HepG2 (cell line): Measurements from ENCODE around the gene SHROOM2. TPM values are rescaled to one million over a fixed set of nuclear protein-coding genes. Genes with fewer than 3 reads are reported as not detected.

Experiments
- HHEX ChIP-seq: IDR thresholded peaks from 2 replicates; pipeline ENCODE4 v1.6.1; 2016; ENCODE audit warnings: control low read depth
- HNF1B ChIP-seq: sonication (generic); formaldehyde crosslinking; IDR thresholded peaks from 2 replicates; pipeline ENCODE4 v1.5.1; 2020; ENCODE audit warnings: mild to moderate bottlenecking, moderate library complexity, missing genetic modification reagents
- HNRNPLL ChIP-seq: fragments of 200-400 bp; formaldehyde crosslinking; IDR thresholded peaks from 2 replicates; pipeline ENCODE4 v1.6.1; 2017; ENCODE audit warnings: mild to moderate bottlenecking, low read depth, low read length; ENCODE audit not compliant: poor library complexity, severe bottlenecking
- KDM5B ChIP-seq: sonication (generic); formaldehyde crosslinking; IDR thresholded peaks from 2 replicates; pipeline ENCODE4 v1.4.0; 2020; ENCODE audit warnings: missing genetic modification reagents, mild to moderate bottlenecking, borderline replicate concordance
- SIN3A ChIP-seq: IDR thresholded peaks from 2 replicates; pipeline ENCODE4 v1.6.1; 2011; ENCODE audit warnings: low read depth, mild to moderate bottlenecking, control low read depth, low read length, borderline replicate concordance
- THAP9 ChIP-seq: sonication (generic); formaldehyde crosslinking; IDR thresholded peaks from 2 replicates; pipeline ENCODE4; 2020; ENCODE audit warnings: missing genetic modification reagents, mild to moderate bottlenecking, borderline replicate concordance
- ZSCAN22 ChIP-seq: sonication (generic); formaldehyde crosslinking; IDR thresholded peaks from 2 replicates; pipeline ENCODE4 v1.4.0; 2020; ENCODE audit warnings: mild to moderate bottlenecking, missing genetic modification reagents
- polyA plus RNA-seq, 8 experiments: library from polyadenylated mRNA; depleted of rRNA in 3 of 8; stranded (reverse) in 7 of 8; unstranded in 1 of 8; fragments of >200 nt; fragmentation: Illumina TruSeq in 4 of 8; extraction: Trizol in 4 of 8; gene quantifications; 2 replicates each; pipeline versions ENCODE4 v1.2.1 to v1.2.3, GENCODE V29; 2011 to 2016; ENCODE audit warnings: low read depth in 4 of 8, missing spikeins in 1 of 8, mixed read lengths in 1 of 8; ENCODE audit not compliant: insufficient read depth in 1 of 8
- total RNA-seq, 5 experiments: library from RNA; depleted of rRNA; stranded (reverse); fragments of >200 nt; fragmentation: Illumina TruSeq; extraction: Trizol; gene quantifications; 2 replicates each; pipeline ENCODE4 v1.2.3, GENCODE V29; 2016; ENCODE audit warnings: low read depth in 1 of 5
- TF ChIP-seq, protein P1 (sequence below): sonication (generic); formaldehyde crosslinking; IDR thresholded peaks from 2 replicates; pipeline ENCODE4 v1.5.1; 2020; ENCODE audit warnings: missing genetic modification reagents, mild to moderate bottlenecking, borderline replicate concordance

Gene SHROOM2
- total and polyA plus RNA-seq, 2 of the 13 experiments (the other 11 are each of a cell fraction or from before 2014, with no cell fraction given), result 0.92 to 1.4 TPM

DNA sequence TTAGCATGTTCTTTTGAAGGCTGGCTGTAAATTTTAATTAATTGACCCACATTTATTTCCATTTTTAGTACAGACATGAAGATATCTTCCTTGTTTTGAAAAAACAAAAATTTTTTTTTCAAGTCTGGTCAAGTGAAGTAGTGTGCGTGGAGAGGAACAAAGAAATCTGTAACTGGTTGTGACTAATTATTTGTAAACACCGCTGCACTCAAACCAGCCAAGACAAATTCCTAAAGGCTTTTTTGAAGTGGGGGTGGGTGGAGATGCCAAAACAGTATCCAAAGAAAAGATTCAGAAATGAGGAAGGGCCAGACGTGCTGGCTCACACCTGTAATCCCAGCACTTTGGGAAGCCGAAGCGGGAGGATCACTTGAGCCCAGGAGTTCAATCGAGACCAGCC is 88.3 kb downstream of the SHROOM2 start (continued):
- TF ChIP-seq HNF1B (CRISPR knock-in tag) (no peak), THAP9 (CRISPR knock-in tag) (no peak), ZSCAN22 (CRISPR knock-in tag) (no peak), HHEX (no peak), SIN3A (no peak), KDM5B (CRISPR knock-in tag) (no peak), HNRNPLL (no peak)
- TF ChIP-seq, protein P1, sequence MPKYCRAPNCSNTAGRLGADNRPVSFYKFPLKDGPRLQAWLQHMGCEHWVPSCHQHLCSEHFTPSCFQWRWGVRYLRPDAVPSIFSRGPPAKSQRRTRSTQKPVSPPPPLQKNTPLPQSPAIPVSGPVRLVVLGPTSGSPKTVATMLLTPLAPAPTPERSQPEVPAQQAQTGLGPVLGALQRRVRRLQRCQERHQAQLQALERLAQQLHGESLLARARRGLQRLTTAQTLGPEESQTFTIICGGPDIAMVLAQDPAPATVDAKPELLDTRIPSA, result no peak
